Trophoblast cell (in vitro differentiated cells and primary cell): ENCODE data around the gene ACTR6. TPM values are rescaled to one million over a fixed set of nuclear protein-coding genes. Genes with fewer than 3 reads are reported as not detected.

Experiments
- DNase-seq, 2 donors: peaks; one replicate each; pipeline ENCODE4 v3.0.0-alpha.2; 2016
- H2AFZ ChIP-seq: 2 replicates; pipeline ENCODE4 v1.6.1; 2013; ENCODE audit warnings: low read length, moderate library complexity, mild to moderate bottlenecking; ENCODE audit not compliant: insufficient read depth, poor library complexity
- H2AK5ac ChIP-seq: 2 replicates; pipeline ENCODE4 v1.6.1; 2013; ENCODE audit warnings: mild to moderate bottlenecking, low read length
- H2BK120ac ChIP-seq: 2 replicates; pipeline ENCODE4 v1.6.1; 2013; ENCODE audit warnings: low read length, mild to moderate bottlenecking, moderate library complexity; ENCODE audit not compliant: insufficient read depth, poor library complexity
- H2BK12ac ChIP-seq: 2 replicates; pipeline ENCODE4 v1.6.1; 2013; ENCODE audit warnings: mild to moderate bottlenecking, low read length, moderate library complexity
- H2BK5ac ChIP-seq: 2 replicates; pipeline ENCODE4 v1.6.1; 2013; ENCODE audit warnings: low read length, low read depth, moderate library complexity, mild to moderate bottlenecking; ENCODE audit not compliant: poor library complexity
- H3K14ac ChIP-seq: 2 replicates; pipeline ENCODE4 v1.6.1; 2013; ENCODE audit warnings: mild to moderate bottlenecking, low read length
- H3K18ac ChIP-seq: 2 replicates; pipeline ENCODE4 v1.6.1; 2013; ENCODE audit warnings: mild to moderate bottlenecking, low read length
- H3K23ac ChIP-seq: 2 replicates; pipeline ENCODE4 v1.6.1; 2013; ENCODE audit warnings: low read length
- H3K27ac ChIP-seq: 2 replicates; pipeline ENCODE4 v1.5.1; 2013; ENCODE audit warnings: low read depth, mild to moderate bottlenecking, inconsistent platforms, low read length, moderate library complexity
- H3K27me3 ChIP-seq: 2 replicates; pipeline ENCODE4 v1.6.1; 2013; ENCODE audit warnings: inconsistent platforms, mild to moderate bottlenecking, low read length, moderate library complexity; ENCODE audit not compliant: insufficient read depth
- H3K36me3 ChIP-seq, 2 experiments: 1 replicate in 1 of 2; 2 replicates in 1 of 2; pipeline ENCODE4 v1.6.1; 2013; ENCODE audit warnings: low read length in 2 of 2, mild to moderate bottlenecking in 2 of 2, moderate library complexity in 1 of 2; ENCODE audit not compliant: insufficient read depth in 2 of 2, control insufficient read depth in 1 of 2
- H3K4ac ChIP-seq: 2 replicates; pipeline ENCODE4 v1.6.1; 2013; ENCODE audit warnings: low read depth, mild to moderate bottlenecking, low read length, moderate library complexity
- H3K4me1 ChIP-seq, 2 experiments: 1 replicate in 1 of 2; 2 replicates in 1 of 2; pipeline ENCODE4 v1.6.1; 2013; ENCODE audit warnings: low read length in 2 of 2, mild to moderate bottlenecking in 2 of 2, moderate library complexity in 1 of 2; ENCODE audit not compliant: insufficient read depth in 2 of 2, control insufficient read depth in 1 of 2
- H3K4me2 ChIP-seq: 2 replicates; pipeline ENCODE4 v1.6.1; 2013; ENCODE audit warnings: inconsistent platforms, mild to moderate bottlenecking, low read length, moderate library complexity
- H3K4me3 ChIP-seq: 2 replicates; pipeline ENCODE4 v1.5.1; 2013; ENCODE audit warnings: mild to moderate bottlenecking, low read depth, low read length, inconsistent platforms
- H3K79me1 ChIP-seq: one replicate; pipeline ENCODE4 v1.6.1; 2013; ENCODE audit warnings: low read length
- H3K79me2 ChIP-seq: 2 replicates; pipeline ENCODE4 v1.6.1; 2013; ENCODE audit warnings: low read length, mild to moderate bottlenecking; ENCODE audit not compliant: control insufficient read depth, insufficient read depth, poor library complexity
- H3K9ac ChIP-seq: 2 replicates; pipeline ENCODE4 v1.6.1; 2013; ENCODE audit warnings: mild to moderate bottlenecking, low read length
- H3K9me3 ChIP-seq: 2 replicates; pipeline ENCODE4 v1.6.1; 2013; ENCODE audit warnings: low read depth, mild to moderate bottlenecking, control low read depth, inconsistent platforms, low read length; ENCODE audit not compliant: insufficient read depth
- H4K12ac ChIP-seq: 2 replicates; pipeline ENCODE4 v1.6.1; 2013; ENCODE audit warnings: low read depth, mild to moderate bottlenecking, low read length, moderate library complexity
- H4K8ac ChIP-seq: 2 replicates; pipeline ENCODE4 v1.6.1; 2013; ENCODE audit warnings: low read depth, mild to moderate bottlenecking, low read length, moderate library complexity
- H4K91ac ChIP-seq: one replicate; pipeline ENCODE4 v1.6.1; 2013; ENCODE audit warnings: low read depth, mild to moderate bottlenecking, low read length, moderate library complexity
- WGBS: extraction: QIAGEN DNeasy Blood & Tissue Kit; methylation state at CpG from one replicate; pipeline ENCODE4 v1.1.7; 2013; ENCODE audit warnings: missing lambda C conversion rate; ENCODE audit not compliant: insufficient read length, insufficient coverage; ENCODE audit errors: extremely low coverage; 5-methylcytosine and 5-hydroxymethylcytosine counted together
- polyA plus RNA-seq: library from polyadenylated mRNA; stranded (reverse); fragments of 200-250 nt; gene quantifications from 2 replicates; pipeline ENCODE4 v1.2.3, GENCODE V29; 2013

ACTR6 gene
- 19.0 and 19.1 TPM in 2 replicates for polyA plus RNA-seq

GRCh38 chr12:100200463-100201181, at the start of gene ACTR6:
Gene ACTR6 (plus strand): TSS chr12:100200815. CDS start chr12:100200852, 37 bp downstream.
- H3K14ac ChIP-seq = peak within 1 kb of the TSS; percentile 49
- no peak within 1 kb of the TSS for H2AK5ac ChIP-seq
- peak within 1 kb of the TSS; percentile 24 for H3K4ac ChIP-seq
- H3K4me2 ChIP-seq = peak within 1 kb of the TSS; percentile 99
- peak within 1 kb of the TSS; percentile 80 for H2AFZ ChIP-seq
- H3K36me3 ChIP-seq = no peaks in the 10 kb centered on the region
- H3K4me1 ChIP-seq = peaks cover 4 to 9% of the 10 kb centered on the region in 2 experiments
- peak within 1 kb of the TSS; percentile 87 for H3K4me3 ChIP-seq
- peak within 1 kb of the TSS; percentile 49 for H2BK5ac ChIP-seq
- peak within 1 kb of the TSS; percentile 68 for H4K8ac ChIP-seq
- H3K9me3 ChIP-seq = no peaks in the 10 kb centered on the region
- peak within 1 kb of the TSS; percentile 27 for H4K12ac ChIP-seq
- H2BK12ac ChIP-seq = no peak within 1 kb of the TSS
- H2BK120ac ChIP-seq = peak within 1 kb of the TSS; percentile 45
- no peak within 1 kb of the TSS for H3K23ac ChIP-seq
- peak within 1 kb of the TSS; percentile 61 for H3K27ac ChIP-seq
- peak within 1 kb of the TSS; percentile 88 for H3K9ac ChIP-seq
- H4K91ac ChIP-seq = peak within 1 kb of the TSS; percentile 63
- peaks cover 4% of the 10 kb centered on the region for H3K79me1 ChIP-seq
- H3K79me2 ChIP-seq = peaks cover 7% of the 10 kb centered on the region
- WGBS = no CpG with 5 or more reads among the region's 38 CpGs
- peak within 1 kb of the TSS; percentile 41 for H3K18ac ChIP-seq
- no peaks in the 10 kb centered on the region for H3K27me3 ChIP-seq
- DNase-seq = peak; percentile 93 to 99

DNA sequence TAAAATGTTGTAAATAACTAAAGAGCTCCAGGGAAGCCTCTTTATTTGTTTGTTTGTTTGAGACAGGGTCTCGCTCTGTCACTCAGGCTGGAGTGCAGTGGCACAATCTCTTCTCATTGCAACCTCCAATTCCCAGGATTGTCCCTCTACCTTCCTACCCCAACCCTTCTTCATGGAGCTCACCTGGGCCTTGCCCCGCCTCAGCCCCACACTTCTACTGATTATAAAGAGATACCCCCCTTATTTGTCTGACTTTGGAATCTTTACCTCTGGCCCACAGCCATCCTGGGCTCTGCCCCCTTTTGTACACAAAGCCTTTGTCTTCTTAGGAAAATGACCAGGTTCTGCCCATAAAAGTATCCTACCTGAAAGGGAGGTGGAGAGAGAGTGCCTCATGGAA, 48.8 kb upstream of the ACTR6 start:
- Histone ChIP-seq H2AK5ac (no peak overlapping the region), H3K23ac (no peak overlapping the region), H3K4me1 (peaks cover 0 to 2% of the 10 kb centered on the region in 2 experiments), H4K8ac (no peak overlapping the region), H3K79me2 (no peaks in the 10 kb centered on the region), H2BK12ac (no peak overlapping the region), H3K4me2 (no peak overlapping the region), H3K36me3 (no peaks in the 10 kb centered on the region), H3K27me3 (no peaks in the 10 kb centered on the region), H2AFZ (no peak overlapping the region), H2BK5ac (no peak overlapping the region), H3K18ac (no peak overlapping the region), H3K4ac (no peak overlapping the region), H4K91ac (no peak overlapping the region), H4K12ac (no peak overlapping the region), H2BK120ac (no peak overlapping the region), H3K14ac (no peak overlapping the region), H3K4me3 (no peak overlapping the region), H3K9ac (no peak overlapping the region), H3K27ac (no peak overlapping the region), H3K79me1 (no peaks in the 10 kb centered on the region), H3K9me3 (no peaks in the 10 kb centered on the region)
- DNase-seq = no peak
- WGBS = no CpG with 5 or more reads among the region's 2 CpGs

GRCh38 chr12:100153131-100153530, 47.5 kb upstream of the ACTR6 start:
- Histone ChIP-seq H3K79me2 (no peaks in the 10 kb centered on the region), H2BK5ac (no peak overlapping the region), H3K4me2 (no peak overlapping the region), H3K4me3 (no peak overlapping the region), H2BK12ac (no peak overlapping the region), H3K9ac (no peak overlapping the region), H4K8ac (no peak overlapping the region), H3K4me1 (peaks cover 0 to 2% of the 10 kb centered on the region in 2 experiments), H3K27me3 (no peaks in the 10 kb centered on the region), H3K14ac (no peak overlapping the region), H3K79me1 (no peaks in the 10 kb centered on the region), H2AFZ (no peak overlapping the region), H2AK5ac (peak overlapping the region; percentile 61), H3K18ac (no peak overlapping the region), H3K36me3 (no peaks in the 10 kb centered on the region), H3K27ac (no peak overlapping the region), H3K9me3 (no peaks in the 10 kb centered on the region), H4K91ac (no peak overlapping the region), H3K4ac (no peak overlapping the region), H4K12ac (no peak overlapping the region), H2BK120ac (no peak overlapping the region), H3K23ac (no peak overlapping the region)
- no CpG with 5 or more reads among the region's 10 CpGs for WGBS
- no peak for DNase-seq

GRCh38 chr12:100154474-100155247, 46.0 kb upstream of the ACTR6 start:
- H3K4me1 ChIP-seq = peaks cover 0 to 2% of the 10 kb centered on the region in 2 experiments
- no peak overlapping the region for H3K9ac ChIP-seq
- H3K4me3 ChIP-seq = no peak overlapping the region
- H3K9me3 ChIP-seq = peaks cover 6% of the 10 kb centered on the region
- peak overlapping the region; percentile 40 for H2AFZ ChIP-seq
- H3K79me1 ChIP-seq = no peaks in the 10 kb centered on the region
- no peaks in the 10 kb centered on the region for H3K27me3 ChIP-seq
- no peak overlapping the region for H2AK5ac ChIP-seq
- no peaks in the 10 kb centered on the region for H3K36me3 ChIP-seq
- no peak overlapping the region for H2BK5ac ChIP-seq
- WGBS = no CpG with 5 or more reads among the region's 15 CpGs
- no peak overlapping the region for H2BK12ac ChIP-seq
- H4K91ac ChIP-seq = no peak overlapping the region
- H4K12ac ChIP-seq = no peak overlapping the region
- H3K27ac ChIP-seq = no peak overlapping the region
- H3K79me2 ChIP-seq = no peaks in the 10 kb centered on the region
- H3K4me2 ChIP-seq = no peak overlapping the region
- no peak overlapping the region for H3K18ac ChIP-seq
- H3K14ac ChIP-seq = no peak overlapping the region
- H3K4ac ChIP-seq = no peak overlapping the region
- H2BK120ac ChIP-seq = no peak overlapping the region
- H4K8ac ChIP-seq = peak overlapping the region; percentile 14
- peak; percentile 84 to 94 for DNase-seq
- no peak overlapping the region for H3K23ac ChIP-seq
